ENCODE measurements around the gene GRIN1.

GRIN1 gene

GRCh38 chr9:137139468-137140150, 655 bp downstream of the GRIN1 start:
- TF ChIP-seq, protein P1, sequence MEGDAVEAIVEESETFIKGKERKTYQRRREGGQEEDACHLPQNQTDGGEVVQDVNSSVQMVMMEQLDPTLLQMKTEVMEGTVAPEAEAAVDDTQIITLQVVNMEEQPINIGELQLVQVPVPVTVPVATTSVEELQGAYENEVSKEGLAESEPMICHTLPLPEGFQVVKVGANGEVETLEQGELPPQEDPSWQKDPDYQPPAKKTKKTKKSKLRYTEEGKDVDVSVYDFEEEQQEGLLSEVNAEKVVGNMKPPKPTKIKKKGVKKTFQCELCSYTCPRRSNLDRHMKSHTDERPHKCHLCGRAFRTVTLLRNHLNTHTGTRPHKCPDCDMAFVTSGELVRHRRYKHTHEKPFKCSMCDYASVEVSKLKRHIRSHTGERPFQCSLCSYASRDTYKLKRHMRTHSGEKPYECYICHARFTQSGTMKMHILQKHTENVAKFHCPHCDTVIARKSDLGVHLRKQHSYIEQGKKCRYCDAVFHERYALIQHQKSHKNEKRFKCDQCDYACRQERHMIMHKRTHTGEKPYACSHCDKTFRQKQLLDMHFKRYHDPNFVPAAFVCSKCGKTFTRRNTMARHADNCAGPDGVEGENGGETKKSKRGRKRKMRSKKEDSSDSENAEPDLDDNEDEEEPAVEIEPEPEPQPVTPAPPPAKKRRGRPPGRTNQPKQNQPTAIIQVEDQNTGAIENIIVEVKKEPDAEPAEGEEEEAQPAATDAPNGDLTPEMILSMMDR (IDR thresholded peaks at IDR 0.05; ENCODE audit: insufficient read depth, low read length, poor library complexity, severe bottlenecking), result no peak
- no peak for TF ChIP-seq EZH2phosphoT487 (conservative IDR thresholded peaks at IDR 0.05; ENCODE audit: low read length)
- H3K4me2 ChIP-seq (ENCODE audit: low read depth, low read length, poor library complexity, severe bottlenecking), result no peak overlapping the region
- no peak overlapping the region for H3K4me3 ChIP-seq (ENCODE audit: insufficient read depth, low read length, poor library complexity, severe bottlenecking)
- no peaks in the 10 kb centered on the region for H3K27me3 ChIP-seq (ENCODE audit: low read length)
- no peaks in the 10 kb centered on the region for H3K36me3 ChIP-seq (ENCODE audit: low read length)
- no peak overlapping the region for H3K9ac ChIP-seq (ENCODE audit: low read length)
- H2AFZ ChIP-seq (ENCODE audit: low read depth, low read length, severe bottlenecking), result no peak overlapping the region
- H3F3A ChIP-seq (ENCODE audit: insufficient read depth), result no peaks in the 10 kb centered on the region
- no peaks in the 10 kb centered on the region for H3K79me2 ChIP-seq (ENCODE audit: insufficient read depth, low read length)
- H3K9me3 ChIP-seq (ENCODE audit: insufficient read depth, low read length), result no peaks in the 10 kb centered on the region
- no peaks in the 10 kb centered on the region for H4K20me1 ChIP-seq (ENCODE audit: low read depth, low read length)
- no peak overlapping the region for H3K27ac ChIP-seq (ENCODE audit: low read depth, low read length)
- no peaks in the 10 kb centered on the region for H3K9me2 ChIP-seq (replicated peaks; ENCODE audit: insufficient read depth, low read length)

DNA sequence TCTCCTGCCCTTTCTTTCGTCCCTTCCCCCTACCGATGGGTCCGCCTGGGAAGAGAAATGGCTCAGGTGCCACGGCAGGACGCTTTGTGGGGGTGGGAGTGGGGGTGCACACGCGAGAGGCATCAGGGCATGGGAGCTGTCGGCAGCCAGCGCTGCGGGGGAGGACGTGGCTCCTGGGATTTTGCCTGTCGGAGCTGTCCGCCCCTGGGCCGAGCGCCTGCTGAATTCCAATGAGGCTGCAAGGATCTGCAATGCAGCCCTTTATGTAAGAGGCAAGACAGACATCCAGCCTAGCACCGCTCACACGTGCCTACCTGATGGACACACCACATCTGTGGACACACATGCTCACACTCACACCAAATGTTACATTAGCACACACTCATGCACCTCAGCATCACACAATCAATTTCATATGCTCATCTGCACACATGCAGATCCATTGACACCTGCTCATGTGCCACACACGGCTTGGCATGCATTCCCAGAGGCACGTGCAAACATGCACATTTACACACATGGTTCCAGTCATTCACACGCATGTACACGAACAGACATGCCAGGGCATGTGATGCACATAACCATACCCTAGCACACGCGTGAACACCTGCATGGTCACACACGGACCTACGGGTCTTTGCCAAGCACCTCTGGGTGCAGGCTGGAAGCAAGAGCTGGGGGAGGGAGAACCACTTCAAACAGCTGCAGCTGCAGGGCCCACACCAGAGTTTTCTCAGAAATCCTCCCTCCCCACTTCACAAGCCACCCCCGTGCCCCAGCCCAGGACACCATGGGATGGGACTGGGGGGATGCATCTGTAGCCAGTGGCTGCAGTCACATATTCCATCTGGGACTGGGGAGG, 1.4 kb downstream of the GRIN1 start:
- H3F3A ChIP-seq (ENCODE audit: insufficient read depth), result no peaks in the 10 kb centered on the region

DNA sequence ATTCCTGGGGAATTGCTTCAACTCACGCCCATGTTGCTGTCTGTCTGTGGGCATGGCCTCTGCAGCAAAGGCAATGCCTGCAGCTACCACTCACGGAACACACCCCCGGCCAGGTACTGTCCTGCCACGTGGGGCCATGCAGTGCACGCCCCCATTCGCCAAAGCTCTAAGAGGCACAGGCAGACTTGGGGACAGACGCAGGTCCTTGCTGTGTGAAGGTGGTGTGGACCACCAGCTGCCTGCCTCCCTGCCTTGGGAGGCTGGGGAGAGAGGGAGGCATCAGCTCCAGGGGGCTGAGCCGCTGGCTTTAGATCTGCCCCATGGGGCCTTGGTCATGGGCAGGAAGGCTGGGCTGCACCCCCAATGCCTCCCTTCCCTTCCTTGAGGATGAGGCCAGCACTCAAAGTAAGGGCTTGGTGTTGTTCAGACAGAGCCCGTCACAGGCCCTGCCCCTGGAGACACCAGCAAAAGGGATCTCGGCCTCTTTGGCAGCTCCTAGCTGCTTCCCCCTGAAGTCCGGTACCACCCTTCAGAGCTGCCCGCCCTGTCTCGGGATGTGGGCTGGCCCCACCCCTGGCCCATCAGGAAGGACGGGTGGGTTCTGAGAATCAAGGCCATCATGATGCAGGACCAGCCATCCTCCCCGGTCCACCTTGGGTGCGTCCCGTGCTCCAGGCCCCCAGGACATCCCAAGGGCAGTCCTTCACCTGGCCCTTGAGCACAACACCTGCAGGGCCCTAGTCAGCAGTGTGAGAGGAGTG, 2.3 kb downstream of the GRIN1 start:
- TF ChIP-seq, protein P1 (IDR thresholded peaks at IDR 0.05; ENCODE audit: insufficient read depth, low read length, poor library complexity, severe bottlenecking), result no peak
- Histone ChIP-seq H4K20me1 (ENCODE audit: low read depth, low read length) (no peaks in the 10 kb centered on the region), H3K4me2 (ENCODE audit: low read depth, low read length, poor library complexity, severe bottlenecking) (no peak overlapping the region), H2AFZ (ENCODE audit: low read depth, low read length, severe bottlenecking) (no peak overlapping the region), H3K9me3 (ENCODE audit: insufficient read depth, low read length) (no peaks in the 10 kb centered on the region), H3K9me2 (replicated peaks; ENCODE audit: insufficient read depth, low read length) (no peaks in the 10 kb centered on the region), H3K27me3 (ENCODE audit: low read length) (no peaks in the 10 kb centered on the region), H3K27ac (ENCODE audit: low read depth, low read length) (no peak overlapping the region), H3F3A (ENCODE audit: insufficient read depth) (no peaks in the 10 kb centered on the region), H3K9ac (ENCODE audit: low read length) (no peak overlapping the region), H3K4me3 (ENCODE audit: insufficient read depth, low read length, poor library complexity, severe bottlenecking) (no peak overlapping the region), H3K36me3 (ENCODE audit: low read length) (no peaks in the 10 kb centered on the region), H3K79me2 (ENCODE audit: insufficient read depth, low read length) (no peaks in the 10 kb centered on the region)

More for the DNA sequence above, 1.4 kb downstream of the GRIN1 start:
- no peak for TF ChIP-seq EZH2phosphoT487 (conservative IDR thresholded peaks at IDR 0.05; ENCODE audit: low read length)
- no peak overlapping the region for H3K4me2 ChIP-seq (ENCODE audit: low read depth, low read length, poor library complexity, severe bottlenecking)
- no peaks in the 10 kb centered on the region for H3K27me3 ChIP-seq (ENCODE audit: low read length)
- H3K9me3 ChIP-seq (ENCODE audit: insufficient read depth, low read length), result no peaks in the 10 kb centered on the region
- no peaks in the 10 kb centered on the region for H4K20me1 ChIP-seq (ENCODE audit: low read depth, low read length)
- no peaks in the 10 kb centered on the region for H3K79me2 ChIP-seq (ENCODE audit: insufficient read depth, low read length)
- H3K36me3 ChIP-seq (ENCODE audit: low read length), result no peaks in the 10 kb centered on the region
- no peak overlapping the region for H3K27ac ChIP-seq (ENCODE audit: low read depth, low read length)
- H2AFZ ChIP-seq (ENCODE audit: low read depth, low read length, severe bottlenecking), result no peak overlapping the region
- no peak overlapping the region for H3K9ac ChIP-seq (ENCODE audit: low read length)
- H3K9me2 ChIP-seq (replicated peaks; ENCODE audit: insufficient read depth, low read length), result no peaks in the 10 kb centered on the region
- no peak overlapping the region for H3K4me3 ChIP-seq (ENCODE audit: insufficient read depth, low read length, poor library complexity, severe bottlenecking)

Measured in SU-DHL-6 (cell line).